Body of pancreas (tissue), 4 donors: Measurements from ENCODE around the gene SYT11.

Source experiments
- POLR2A ChIP-seq, 3 donors: fragments of 450-650 bp; IDR thresholded peaks; one replicate each; pipeline ENCODE4 v1.6.1; 2016; ENCODE audit warnings: antibody characterized with exemption in 3 of 3, mild to moderate bottlenecking in 2 of 3
- TF ChIP-seq, protein P1 (sequence below), 7 experiments: fragments of 450-650 bp in 4 of 7; fragments of 200-600 bp in 3 of 7; sonication (generic) in 3 of 7; IDR thresholded peaks; one replicate each; pipeline ENCODE4 v1.5.1; 2016 to 2019; ENCODE audit warnings: antibody characterized with exemption in 7 of 7

DNA sequence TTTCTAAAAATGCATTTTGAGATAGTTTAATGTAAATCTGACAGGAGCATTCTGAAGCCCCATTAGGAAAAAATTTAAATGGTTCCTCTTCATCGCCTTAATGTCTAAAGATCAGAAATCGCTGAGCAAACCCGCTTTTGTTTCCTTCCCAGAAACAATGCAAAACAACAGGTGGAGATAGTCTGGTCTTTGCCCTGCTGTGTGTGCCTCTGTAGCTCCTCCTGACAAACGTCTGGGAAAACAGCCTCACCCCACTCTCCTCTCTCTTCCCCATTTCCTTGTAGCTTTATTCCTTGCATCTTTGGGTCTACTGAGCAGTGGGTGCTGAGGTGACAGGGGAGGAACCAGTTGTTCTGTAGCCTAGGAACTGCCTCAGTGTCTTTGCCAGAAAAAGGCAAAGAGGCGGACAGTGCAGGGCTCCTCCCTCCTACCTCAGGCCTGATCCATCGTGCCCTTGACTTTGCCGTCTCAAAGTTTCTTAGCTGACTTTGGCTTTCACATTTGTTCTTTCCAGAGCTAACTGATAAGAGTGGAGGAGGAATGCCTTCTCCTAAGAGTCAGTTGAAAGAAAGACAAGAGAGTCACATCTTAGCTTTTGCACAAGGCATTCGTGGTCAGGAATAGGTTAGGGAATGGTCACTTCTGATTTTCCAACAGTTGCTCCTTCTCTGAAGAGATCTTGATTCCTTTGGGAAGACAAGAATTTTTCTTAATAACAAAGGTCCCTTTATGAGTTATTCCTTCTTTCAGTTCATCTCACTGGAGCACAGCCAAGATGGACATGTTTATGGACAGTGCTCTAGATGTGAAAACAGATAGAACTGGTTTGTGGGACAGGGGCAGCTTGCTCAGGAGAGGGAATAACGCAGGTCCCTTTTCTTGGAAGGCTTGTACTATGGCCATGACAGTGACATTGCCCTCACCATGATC, 24.9 kb downstream of the SYT11 start:
- TF ChIP-seq, protein P1, sequence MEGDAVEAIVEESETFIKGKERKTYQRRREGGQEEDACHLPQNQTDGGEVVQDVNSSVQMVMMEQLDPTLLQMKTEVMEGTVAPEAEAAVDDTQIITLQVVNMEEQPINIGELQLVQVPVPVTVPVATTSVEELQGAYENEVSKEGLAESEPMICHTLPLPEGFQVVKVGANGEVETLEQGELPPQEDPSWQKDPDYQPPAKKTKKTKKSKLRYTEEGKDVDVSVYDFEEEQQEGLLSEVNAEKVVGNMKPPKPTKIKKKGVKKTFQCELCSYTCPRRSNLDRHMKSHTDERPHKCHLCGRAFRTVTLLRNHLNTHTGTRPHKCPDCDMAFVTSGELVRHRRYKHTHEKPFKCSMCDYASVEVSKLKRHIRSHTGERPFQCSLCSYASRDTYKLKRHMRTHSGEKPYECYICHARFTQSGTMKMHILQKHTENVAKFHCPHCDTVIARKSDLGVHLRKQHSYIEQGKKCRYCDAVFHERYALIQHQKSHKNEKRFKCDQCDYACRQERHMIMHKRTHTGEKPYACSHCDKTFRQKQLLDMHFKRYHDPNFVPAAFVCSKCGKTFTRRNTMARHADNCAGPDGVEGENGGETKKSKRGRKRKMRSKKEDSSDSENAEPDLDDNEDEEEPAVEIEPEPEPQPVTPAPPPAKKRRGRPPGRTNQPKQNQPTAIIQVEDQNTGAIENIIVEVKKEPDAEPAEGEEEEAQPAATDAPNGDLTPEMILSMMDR (IDR thresholded peaks at IDR 0.05): no peak
- no peak for TF ChIP-seq POLR2A (IDR thresholded peaks at IDR 0.05)
